ENCODE data around the gene PAPOLB. TPM values are rescaled to one million over a fixed set of nuclear protein-coding genes. Genes with fewer than 3 reads are reported as not detected.

Gene PAPOLB
- polyA plus RNA-seq, 10 donors, result 0.04 to 0.09 (median 0.04) TPM; not detected in 5

Other genes starting within 250 kb of the PAPOLB start
- gene FOXK1, start 179.7 kb downstream of the PAPOLB start, polyA plus RNA-seq (ENCODE audit: insufficient read length in 10 of 10), result 10 to 100 TPM; 12.5 to 18.8 (median 16.4) TPM
- 10 to 100 TPM in 7 of 10 donors, 1 to 10 TPM in 3; 9.1 to 23.4 (median 12.2) TPM for gene AP5Z1, start 86.4 kb downstream of the PAPOLB start, polyA plus RNA-seq (ENCODE audit: insufficient read length in 10 of 10)
- 1 to 10 TPM; 2.9 to 6.0 (median 3.7) TPM for gene RADIL, start 21.7 kb upstream of the PAPOLB start, polyA plus RNA-seq (ENCODE audit: insufficient read length in 10 of 10)
- under 1 TPM in 3 of 10 donors, not detected in 7; 0.10 to 0.19 (median 0.11) TPM for gene MMD2, start 97.2 kb upstream of the PAPOLB start, polyA plus RNA-seq (ENCODE audit: insufficient read length in 10 of 10)
- 10 to 100 TPM in 9 of 10 donors, 1 to 10 TPM in 1; 8.8 to 14.4 (median 12.5) TPM for gene RBAK, start 183.8 kb upstream of the PAPOLB start, polyA plus RNA-seq (ENCODE audit: insufficient read length in 10 of 10)